Neural progenitor cell (in vitro differentiated cells): ENCODE results near the gene ZNF772.

Source experiments
- EZH2 ChIP-seq: fragments of 200-600 bp; sonication (generic); IDR thresholded peaks from 2 replicates; pipeline ENCODE4 v1.6.1; 2017; ENCODE audit warnings: antibody characterized with exemption, mild to moderate bottlenecking, moderate library complexity
- EZH2phosphoT487 ChIP-seq: fragments of 200-600 bp; sonication (generic); IDR thresholded peaks from 2 replicates; pipeline ENCODE4 v1.6.1; 2017; ENCODE audit warnings: antibody characterized with exemption
- TF ChIP-seq, protein P1 (sequence below): fragments of 200-600 bp; sonication (generic); IDR thresholded peaks from 2 replicates; pipeline ENCODE4 v1.5.1; 2017; ENCODE audit warnings: antibody characterized with exemption, mild to moderate bottlenecking

DNA sequence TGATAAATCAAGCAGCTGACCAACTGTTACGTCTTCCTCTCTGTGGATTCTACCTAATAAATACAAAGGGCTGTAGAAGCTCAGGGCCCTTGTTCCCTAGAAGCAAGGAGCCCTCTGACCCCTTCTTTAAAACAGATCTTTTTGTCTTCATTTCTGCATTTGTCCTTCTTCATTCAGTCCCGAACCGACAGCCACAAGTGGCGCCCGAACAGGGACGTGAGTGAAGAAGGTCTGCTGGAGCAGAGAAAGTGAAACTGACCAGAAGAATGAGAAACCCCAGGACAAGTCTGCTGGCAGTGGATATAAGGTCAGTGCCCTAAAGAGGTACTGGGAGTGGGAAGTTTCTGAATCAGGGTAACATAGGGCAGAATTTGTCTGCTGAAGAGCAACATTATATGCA is 35.5 kb upstream of the ZNF772 start:
- no peak for TF ChIP-seq EZH2
- TF ChIP-seq, protein P1, sequence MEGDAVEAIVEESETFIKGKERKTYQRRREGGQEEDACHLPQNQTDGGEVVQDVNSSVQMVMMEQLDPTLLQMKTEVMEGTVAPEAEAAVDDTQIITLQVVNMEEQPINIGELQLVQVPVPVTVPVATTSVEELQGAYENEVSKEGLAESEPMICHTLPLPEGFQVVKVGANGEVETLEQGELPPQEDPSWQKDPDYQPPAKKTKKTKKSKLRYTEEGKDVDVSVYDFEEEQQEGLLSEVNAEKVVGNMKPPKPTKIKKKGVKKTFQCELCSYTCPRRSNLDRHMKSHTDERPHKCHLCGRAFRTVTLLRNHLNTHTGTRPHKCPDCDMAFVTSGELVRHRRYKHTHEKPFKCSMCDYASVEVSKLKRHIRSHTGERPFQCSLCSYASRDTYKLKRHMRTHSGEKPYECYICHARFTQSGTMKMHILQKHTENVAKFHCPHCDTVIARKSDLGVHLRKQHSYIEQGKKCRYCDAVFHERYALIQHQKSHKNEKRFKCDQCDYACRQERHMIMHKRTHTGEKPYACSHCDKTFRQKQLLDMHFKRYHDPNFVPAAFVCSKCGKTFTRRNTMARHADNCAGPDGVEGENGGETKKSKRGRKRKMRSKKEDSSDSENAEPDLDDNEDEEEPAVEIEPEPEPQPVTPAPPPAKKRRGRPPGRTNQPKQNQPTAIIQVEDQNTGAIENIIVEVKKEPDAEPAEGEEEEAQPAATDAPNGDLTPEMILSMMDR, result no peak
- TF ChIP-seq EZH2phosphoT487, result no peak
